ENCODE results near the gene TP73. TPM values are rescaled to one million over a fixed set of nuclear protein-coding genes. Genes with fewer than 3 reads are reported as not detected.
A peak's percentile ranks its signal among the peaks of the same experiment; 100 is the strongest.

TP73 gene
- total and polyA plus RNA-seq, 2 donors (not counting 1 experiment from before 2014, with no cell fraction given): 1.2 to 2.4 TPM

GRCh38 chr1:3702990-3703728 lies 50.8 kb downstream of the TP73 start:
- TF ChIP-seq CTCF (IDR thresholded peaks at IDR 0.05) (no peak), EZH2 (IDR thresholded peaks at IDR 0.05; ENCODE audit: borderline replicate concordance, insufficient read depth, low read depth, low read length, poor library complexity, severe bottlenecking) (no peak)
- Histone ChIP-seq H3K4me2 (replicated peaks; ENCODE audit: low read depth, low read length, poor library complexity, severe bottlenecking) (peak overlapping the region; percentile 73), H3K9me3 (ENCODE audit: control extremely low read depth in 1 of 3, control insufficient read depth in 2 of 3, insufficient read depth in 1 of 3, low read length in 2 of 3) (no peaks in the 10 kb centered on the region), H3K4me3 (ENCODE audit: control extremely low read depth in 1 of 5, extremely low read depth in 1 of 5, insufficient read depth in 1 of 5, low read depth in 2 of 5, low read length in 4 of 5) (peak overlapping the region in 1 of 5 experiments; percentile 31), H3K36me3 (replicated peaks in 1 of 2; ENCODE audit: control extremely low read depth in 1 of 2, control insufficient read depth in 1 of 2, extremely low read depth in 1 of 2, insufficient read depth in 2 of 2, low read length in 1 of 2) (no peaks in the 10 kb centered on the region), H3K27ac (ENCODE audit: low read length in 2 of 2) (no peak overlapping the region), H3K79me2 (ENCODE audit: control insufficient read depth, insufficient read depth, low read length) (no peaks in the 10 kb centered on the region), H3K4me1 (ENCODE audit: control insufficient read depth in 2 of 2, insufficient read depth in 2 of 2, low read length in 2 of 2) (peaks cover 11 to 12% of the 10 kb centered on the region in 2 donors), H2AFZ (ENCODE audit: insufficient read depth, low read depth, low read length, poor library complexity, severe bottlenecking) (no peak overlapping the region), H3K9ac (ENCODE audit: low read length) (no peak overlapping the region), H3K27me3 (replicated peaks in 1 of 4; ENCODE audit: control extremely low read depth in 1 of 4, control insufficient read depth in 3 of 4, insufficient read depth in 4 of 4, low read length in 3 of 4) (peaks cover 0 to 5% (median 0%) of the 10 kb centered on the region in 4 experiments), H4K20me1 (ENCODE audit: control insufficient read depth, insufficient read depth, low read length, poor library complexity, severe bottlenecking) (no peaks in the 10 kb centered on the region)
- no peak for ATAC-seq (ENCODE audit: low read depth)
- ChIA-PET POLR2A (no interaction called here), CTCF (interaction anchor here (0.8 to 1.3 kb wide), 2 partner anchors 21 kb away, joined by 4 to 7 read pairs; no protein-coding TSS in a partner anchor)
- Mint-ChIP-seq H3K27me3 (peaks cover 12% of the 10 kb centered on the region), H3K9me3 (ENCODE audit: insufficient read depth) (no peaks in the 10 kb centered on the region), H3K27ac (no peak overlapping the region), H3K4me1 (peaks cover 7% of the 10 kb centered on the region), H3K4me3 (peak overlapping the region; percentile 79)
- 92% methylated on average over 17 of the region's 21 CpGs for WGBS (ENCODE audit: insufficient coverage)
- no peak for DNase-seq
- intact Hi-C loops (cut with micrococcal nuclease): no loop called here

DNA sequence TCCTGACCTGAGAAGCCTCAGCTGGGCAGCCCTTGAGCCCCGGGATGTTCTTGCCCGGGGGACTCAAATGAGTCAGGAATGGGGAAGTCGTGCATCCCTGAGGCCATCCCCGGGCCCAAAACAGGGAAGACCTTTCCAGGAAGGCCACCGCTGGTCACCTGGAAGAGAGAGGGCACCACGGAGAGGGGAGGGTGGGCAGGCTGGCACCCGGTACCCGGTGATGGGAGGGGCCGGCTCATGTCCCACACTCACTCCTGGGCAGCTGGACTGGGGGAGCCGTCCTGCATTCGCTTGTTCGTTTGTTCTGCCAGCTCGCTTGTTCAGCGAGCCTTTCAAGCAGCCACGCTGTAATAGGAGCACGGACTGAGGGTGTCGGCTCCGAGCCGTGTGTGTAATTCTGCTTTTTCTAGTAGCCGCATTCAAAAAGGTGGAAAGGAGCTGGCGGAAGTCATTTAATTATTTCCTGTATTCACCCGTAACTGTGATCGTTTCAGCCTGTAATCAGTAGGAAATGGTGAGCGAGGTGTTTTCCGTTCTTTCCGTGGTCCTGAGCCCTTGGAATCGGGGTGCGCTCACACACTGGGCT lies 51.6 kb downstream of the TP73 start:
- H3K79me2 ChIP-seq (ENCODE audit: control insufficient read depth, insufficient read depth, low read length): no peaks in the 10 kb centered on the region
- H3K4me3 ChIP-seq (ENCODE audit: control extremely low read depth in 1 of 5, extremely low read depth in 1 of 5, insufficient read depth in 1 of 5, low read depth in 2 of 5, low read length in 4 of 5): peak overlapping the region in 4 of 5 experiments; percentile 5 to 31 (median 20)
- Mint-ChIP-seq H3K27ac (no peak overlapping the region), H3K9me3 (ENCODE audit: insufficient read depth) (no peaks in the 10 kb centered on the region), H3K4me3 (peak overlapping the region; percentile 79), H3K27me3 (peaks cover 13% of the 10 kb centered on the region), H3K4me1 (peaks cover 7% of the 10 kb centered on the region)
- H3K4me1 ChIP-seq (ENCODE audit: control insufficient read depth in 2 of 2, insufficient read depth in 2 of 2, low read length in 2 of 2): peaks cover 11 to 12% of the 10 kb centered on the region in 2 donors
- DNase-seq: peak; percentile 39
- peak overlapping the region; percentile 64 for H2AFZ ChIP-seq (ENCODE audit: insufficient read depth, low read depth, low read length, poor library complexity, severe bottlenecking)
- peak overlapping the region; percentile 31 for H3K9ac ChIP-seq (ENCODE audit: low read length)
- no peaks in the 10 kb centered on the region for H4K20me1 ChIP-seq (ENCODE audit: control insufficient read depth, insufficient read depth, low read length, poor library complexity, severe bottlenecking)
- intact Hi-C loops (cut with micrococcal nuclease): no loop called here
- H3K36me3 ChIP-seq (replicated peaks in 1 of 2; ENCODE audit: control extremely low read depth in 1 of 2, control insufficient read depth in 1 of 2, extremely low read depth in 1 of 2, insufficient read depth in 2 of 2, low read length in 1 of 2): no peaks in the 10 kb centered on the region
- peak; percentile 39 for ATAC-seq (ENCODE audit: low read depth)
- whole genome bisulfite sequencing (ENCODE audit: insufficient coverage): 37% methylated on average over 28 of the region's 28 CpGs
- peak overlapping the region; percentile 73 for H3K4me2 ChIP-seq (replicated peaks; ENCODE audit: low read depth, low read length, poor library complexity, severe bottlenecking)
- no peaks in the 10 kb centered on the region for H3K9me3 ChIP-seq (ENCODE audit: control extremely low read depth in 1 of 3, control insufficient read depth in 2 of 3, insufficient read depth in 1 of 3, low read length in 2 of 3)
- peaks cover 0 to 9% (median 0%) of the 10 kb centered on the region in 4 experiments for H3K27me3 ChIP-seq (replicated peaks in 1 of 4; ENCODE audit: control extremely low read depth in 1 of 4, control insufficient read depth in 3 of 4, insufficient read depth in 4 of 4, low read length in 3 of 4)
- ChIA-PET POLR2A (no interaction called here), CTCF (interaction anchor here (1.3 kb wide), 1 partner anchor 20 kb away, joined by 7 read pairs; no protein-coding TSS in a partner anchor)
- no peak overlapping the region for H3K27ac ChIP-seq (ENCODE audit: low read length in 2 of 2)
- TF ChIP-seq EZH2 (IDR thresholded peaks at IDR 0.05; ENCODE audit: borderline replicate concordance, insufficient read depth, low read depth, low read length, poor library complexity, severe bottlenecking) (no peak), CTCF (IDR thresholded peaks at IDR 0.05) (no peak)

Data from B cell (primary cell).